Measurements from ENCODE around the gene SPX.

DNA sequence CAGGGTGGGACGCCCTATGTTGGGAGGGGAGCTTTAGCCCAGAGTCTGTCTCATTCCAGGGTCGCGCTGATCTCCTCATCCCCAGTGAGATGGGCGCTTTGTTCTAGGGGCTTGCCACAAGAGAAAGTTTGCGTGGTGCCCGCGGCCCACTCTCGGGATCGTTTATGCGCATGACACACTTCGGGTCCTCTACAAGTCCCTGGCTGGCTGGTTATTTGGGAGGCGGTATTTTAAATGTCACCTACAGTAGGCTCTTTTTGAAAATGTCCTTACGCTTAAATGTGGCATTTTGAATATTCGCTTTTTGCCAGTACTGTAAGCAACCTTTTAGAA, 24.0 kb upstream of the SPX start:
- TF ChIP-seq, protein P1, sequence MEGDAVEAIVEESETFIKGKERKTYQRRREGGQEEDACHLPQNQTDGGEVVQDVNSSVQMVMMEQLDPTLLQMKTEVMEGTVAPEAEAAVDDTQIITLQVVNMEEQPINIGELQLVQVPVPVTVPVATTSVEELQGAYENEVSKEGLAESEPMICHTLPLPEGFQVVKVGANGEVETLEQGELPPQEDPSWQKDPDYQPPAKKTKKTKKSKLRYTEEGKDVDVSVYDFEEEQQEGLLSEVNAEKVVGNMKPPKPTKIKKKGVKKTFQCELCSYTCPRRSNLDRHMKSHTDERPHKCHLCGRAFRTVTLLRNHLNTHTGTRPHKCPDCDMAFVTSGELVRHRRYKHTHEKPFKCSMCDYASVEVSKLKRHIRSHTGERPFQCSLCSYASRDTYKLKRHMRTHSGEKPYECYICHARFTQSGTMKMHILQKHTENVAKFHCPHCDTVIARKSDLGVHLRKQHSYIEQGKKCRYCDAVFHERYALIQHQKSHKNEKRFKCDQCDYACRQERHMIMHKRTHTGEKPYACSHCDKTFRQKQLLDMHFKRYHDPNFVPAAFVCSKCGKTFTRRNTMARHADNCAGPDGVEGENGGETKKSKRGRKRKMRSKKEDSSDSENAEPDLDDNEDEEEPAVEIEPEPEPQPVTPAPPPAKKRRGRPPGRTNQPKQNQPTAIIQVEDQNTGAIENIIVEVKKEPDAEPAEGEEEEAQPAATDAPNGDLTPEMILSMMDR (IDR thresholded peaks at IDR 0.05; ENCODE audit: low read depth, low read length, poor library complexity, severe bottlenecking): no peak
- TF ChIP-seq EZH2phosphoT487 (IDR thresholded peaks at IDR 0.05; ENCODE audit: borderline replicate concordance, low read length): no peak
